ENCODE results near the gene AUTS2.

DNA sequence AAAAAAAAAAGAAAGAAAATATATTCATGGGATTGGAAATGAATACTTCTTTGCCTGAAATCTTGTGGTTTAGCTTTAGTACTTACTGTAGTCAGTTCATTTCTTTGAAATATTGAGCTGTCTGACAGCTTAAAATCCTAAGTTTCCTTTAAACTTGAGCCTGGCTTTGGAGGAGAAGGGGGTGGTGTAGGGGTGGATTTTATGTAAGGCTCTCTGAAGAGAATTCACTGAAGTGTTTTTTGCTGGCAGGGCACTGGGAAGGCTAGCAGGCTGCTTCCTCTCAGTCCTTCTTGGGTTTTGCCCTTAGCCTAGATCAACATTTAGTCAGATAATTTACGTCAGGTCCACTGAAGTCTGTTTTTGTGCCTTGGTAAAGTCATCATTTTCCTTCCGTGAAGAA, 516.5 kb downstream of the AUTS2 start:
- TF ChIP-seq POLR2A (IDR thresholded peaks at IDR 0.05): no peak
- TF ChIP-seq, protein P1, sequence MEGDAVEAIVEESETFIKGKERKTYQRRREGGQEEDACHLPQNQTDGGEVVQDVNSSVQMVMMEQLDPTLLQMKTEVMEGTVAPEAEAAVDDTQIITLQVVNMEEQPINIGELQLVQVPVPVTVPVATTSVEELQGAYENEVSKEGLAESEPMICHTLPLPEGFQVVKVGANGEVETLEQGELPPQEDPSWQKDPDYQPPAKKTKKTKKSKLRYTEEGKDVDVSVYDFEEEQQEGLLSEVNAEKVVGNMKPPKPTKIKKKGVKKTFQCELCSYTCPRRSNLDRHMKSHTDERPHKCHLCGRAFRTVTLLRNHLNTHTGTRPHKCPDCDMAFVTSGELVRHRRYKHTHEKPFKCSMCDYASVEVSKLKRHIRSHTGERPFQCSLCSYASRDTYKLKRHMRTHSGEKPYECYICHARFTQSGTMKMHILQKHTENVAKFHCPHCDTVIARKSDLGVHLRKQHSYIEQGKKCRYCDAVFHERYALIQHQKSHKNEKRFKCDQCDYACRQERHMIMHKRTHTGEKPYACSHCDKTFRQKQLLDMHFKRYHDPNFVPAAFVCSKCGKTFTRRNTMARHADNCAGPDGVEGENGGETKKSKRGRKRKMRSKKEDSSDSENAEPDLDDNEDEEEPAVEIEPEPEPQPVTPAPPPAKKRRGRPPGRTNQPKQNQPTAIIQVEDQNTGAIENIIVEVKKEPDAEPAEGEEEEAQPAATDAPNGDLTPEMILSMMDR (IDR thresholded peaks at IDR 0.05): no peak
